GM10248 (cell line): ENCODE data around the gene ZNF655.
A peak's percentile ranks its signal among the peaks of the same experiment; 100 is the strongest.

Source experiments
- CTCF ChIA-PET: fragments of 300-600 bp; sonication (Branson Sonifier 250); formaldehyde crosslinking; extraction: SDS; loops from one replicate; lab custom pipeline; 2021; ENCODE audit warnings: antibody characterized with exemption; lab: Yijun Ruan, JAX
- POLR2A ChIA-PET: fragments of 350-650 bp; sonication (Branson Sonifier 250); formaldehyde crosslinking; extraction: SDS; loops from one replicate; lab custom pipeline; 2020; ENCODE audit warnings: antibody characterized with exemption; lab: Yijun Ruan, JAX
- DNase-seq: peaks from one replicate; pipeline ENCODE4 v3.0.0; 2012; ENCODE audit errors: extremely low spot score
- CTCF ChIP-seq: IDR thresholded peaks from 2 replicates; pipeline ENCODE4 v1.5.1; 2012; ENCODE audit warnings: mild to moderate bottlenecking, low read depth; ENCODE audit errors: extremely low read depth, missing control alignments, control extremely low read depth

The ZNF655 gene

GRCh38 chr7:99558306-99559174, at the start of gene ZNF655:
Gene ZNF655 (plus strand): TSS chr7:99558642. CDS start chr7:99560560, 1,918 bp downstream.
- CTCF ChIA-PET, result interaction anchor here (0.6 to 1.4 kb wide), 6 partner anchors 8 to 101 kb away, joined by 3 to 4 read pairs (median 3); no protein-coding TSS in a partner anchor
- TF ChIP-seq CTCF, result no peak
- DNase-seq, result peak; percentile 96
- POLR2A ChIA-PET, result interaction anchor here (0.7 to 1.3 kb wide), 8 partner anchors 8 to 523 kb away, joined by 3 to 7 read pairs (median 4); partner anchors contain the start of genes ZKSCAN5, ZNF3 and ZNF394

GRCh38 chr7:99514050-99514449, 44.4 kb upstream of the ZNF655 start:
- CTCF ChIA-PET, result interaction anchor here (1.5 kb wide), 1 partner anchor 19 kb away, joined by 3 read pairs; no protein-coding TSS in a partner anchor
- POLR2A ChIA-PET, result interaction anchor here (0.5 to 2.0 kb wide), 2 partner anchors 10 to 110 kb away, joined by 4 to 5 read pairs; partner anchors contain the start of gene ZKSCAN5
- no peak for TF ChIP-seq CTCF
- peak; percentile 37 for DNase-seq

GRCh38 chr7:99521399-99521798, 37.0 kb upstream of the ZNF655 start:
- no peak for TF ChIP-seq CTCF
- DNase-seq, result no peak

GRCh38 chr7:99525713-99526440, 32.6 kb upstream of the ZNF655 start:
- CTCF ChIA-PET, result interaction anchor here (0.8 to 1.4 kb wide), 5 partner anchors 9 to 31 kb away, joined by 3 to 5 read pairs (median 4); no protein-coding TSS in a partner anchor
- no peak for TF ChIP-seq CTCF
- POLR2A ChIA-PET, result no interaction called here
- no peak for DNase-seq

More at GRCh38 chr7:99521399-99521798, 37.0 kb upstream of the ZNF655 start:
- CTCF ChIA-PET, result no interaction called here
- POLR2A ChIA-PET, result no interaction called here

- CTCF ChIA-PET, result interaction anchor here (1.0 to 1.4 kb wide), 3 partner anchors 7 to 16 kb away, joined by 3 to 4 read pairs (median 4); no protein-coding TSS in a partner anchor
- DNase-seq, result no peak
- TF ChIP-seq CTCF, result no peak
- POLR2A ChIA-PET, result no interaction called here
Measured at GRCh38 chr7:99531354-99531765, 27.1 kb upstream of the ZNF655 start.

- POLR2A ChIA-PET, result no interaction called here
- no peak for TF ChIP-seq CTCF
- CTCF ChIA-PET, result no interaction called here
- DNase-seq, result no peak
Measured at GRCh38 chr7:99535667-99536066, 22.8 kb upstream of the ZNF655 start.
